Activated CD4-positive, alpha-beta memory T cell treated with anti-CD3 and anti-CD28 coated beads, Interleukin-2, amount 10 ng/mL, durations not matched to agents 7 days and 5 days (primary cell): ENCODE results near the gene ZIC4. TPM values are rescaled to one million over a fixed set of nuclear protein-coding genes. Genes with fewer than 3 reads are reported as not detected.
A peak's percentile ranks its signal among the peaks of the same experiment; 100 is the strongest.

Source experiments
- CTCF ChIA-PET: fragments of 350-600 bp; sonication (Branson Sonifier 250); formaldehyde crosslinking; loops from one replicate; lab custom pipeline; 2021; ENCODE audit warnings: antibody characterized with exemption, inconsistent platforms; lab: Charles Lee
- POLR2A ChIA-PET: fragments of 350-600 bp; sonication (Branson Sonifier 250); formaldehyde crosslinking; loops from one replicate; lab custom pipeline; 2021; ENCODE audit warnings: antibody characterized with exemption; lab: Charles Lee
- DNase-seq: peaks from one replicate; pipeline ENCODE4 v3.0.0-alpha.2; 2020
- H3K27ac Mint-ChIP-seq: one replicate; pipeline ENCODE4 v1.8.0; 2021; ENCODE audit warnings: mild to moderate bottlenecking, mixed read lengths
- H3K27me3 Mint-ChIP-seq: one replicate; pipeline ENCODE4 v1.8.0; 2021; ENCODE audit warnings: mixed read lengths
- H3K36me3 Mint-ChIP-seq: one replicate; pipeline ENCODE4 v1.8.0; 2021; ENCODE audit warnings: low read depth, mixed read lengths
- H3K4me1 Mint-ChIP-seq: one replicate; pipeline ENCODE4 v1.8.0; 2021; ENCODE audit warnings: mixed read lengths
- H3K4me3 Mint-ChIP-seq: one replicate; pipeline ENCODE4 v1.8.0; 2021; ENCODE audit warnings: mild to moderate bottlenecking, mixed read lengths
- H3K9me3 Mint-ChIP-seq: one replicate; pipeline ENCODE4 v1.8.0; 2021; ENCODE audit warnings: mixed read lengths
- total RNA-seq, 2 experiments: library from RNA; stranded (reverse); gene quantifications; one replicate each; pipeline ENCODE4 v1.2.3, GENCODE V29; 2021

The ZIC4 gene
- total RNA-seq, 2 experiments from 2014 or later = not detected

DNA sequence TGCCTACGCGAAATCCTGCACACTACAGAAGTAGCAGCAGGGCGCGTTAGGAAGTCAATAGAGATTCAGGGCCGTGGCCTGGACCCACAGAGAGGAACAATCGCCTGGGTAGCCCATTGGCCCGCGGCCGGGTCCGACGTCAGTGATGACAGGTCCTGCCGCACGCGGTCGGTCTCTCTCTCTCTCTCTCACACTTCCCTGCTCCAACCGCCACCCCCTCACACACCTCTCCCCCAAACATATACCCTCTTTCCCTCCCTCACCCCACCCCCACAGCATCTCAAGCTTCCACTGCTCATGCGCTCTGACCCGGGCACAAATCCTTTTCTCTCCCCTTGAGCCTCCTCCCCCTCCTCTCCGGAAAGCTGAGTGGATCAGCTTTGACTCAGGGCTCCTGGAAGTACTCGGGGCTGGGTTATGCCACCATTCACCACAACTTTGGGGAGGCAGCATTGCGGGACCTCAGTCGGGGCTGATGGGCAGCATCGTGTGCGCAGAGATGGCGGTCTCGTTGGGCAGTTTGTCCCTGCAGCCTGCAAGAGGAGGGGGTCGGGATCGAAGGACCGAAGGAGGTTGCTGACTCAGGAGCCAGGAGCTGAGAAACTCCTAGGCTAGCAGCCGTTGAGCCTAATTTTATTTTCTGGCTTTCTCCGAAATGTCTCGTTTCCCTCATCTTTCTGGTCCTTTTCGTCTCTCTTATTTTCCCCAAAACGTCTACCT lies 9.0 kb downstream of the ZIC4 start:
- no peak for DNase-seq
- CTCF ChIA-PET = interaction anchor here (0.6 kb wide), 1 partner anchor 21 kb away, joined by 4 read pairs; no protein-coding TSS in a partner anchor
- no peak overlapping the region for H3K27ac Mint-ChIP-seq
- peaks cover 10% of the 10 kb centered on the region for H3K9me3 Mint-ChIP-seq
- POLR2A ChIA-PET = no interaction called here
- H3K36me3 Mint-ChIP-seq = peaks cover 8% of the 10 kb centered on the region
- no peaks in the 10 kb centered on the region for H3K4me1 Mint-ChIP-seq
- no peak overlapping the region for H3K4me3 Mint-ChIP-seq
- peaks cover 54% of the 10 kb centered on the region for H3K27me3 Mint-ChIP-seq

DNA sequence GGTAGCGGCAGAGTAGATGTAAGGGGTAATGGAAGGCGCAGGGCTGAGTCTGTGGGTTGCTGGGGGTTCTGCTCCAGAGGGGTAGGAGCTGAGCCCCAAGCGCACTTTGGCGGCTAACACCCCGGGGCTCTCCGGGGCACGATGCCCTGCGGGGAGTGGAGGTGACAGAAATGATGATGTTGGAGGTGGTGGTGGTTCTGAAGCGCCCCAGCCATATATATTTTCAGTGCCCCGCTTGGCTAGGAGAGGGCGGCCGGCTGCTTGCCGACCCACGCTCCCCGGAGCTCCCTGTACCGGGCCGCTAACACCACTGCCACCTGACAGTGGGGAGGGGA lies 9.7 kb downstream of the ZIC4 start:
- H3K36me3 Mint-ChIP-seq = peaks cover 8% of the 10 kb centered on the region
- H3K4me3 Mint-ChIP-seq = no peak overlapping the region
- peaks cover 10% of the 10 kb centered on the region for H3K9me3 Mint-ChIP-seq
- H3K4me1 Mint-ChIP-seq = no peaks in the 10 kb centered on the region
- ChIA-PET POLR2A (no interaction called here), CTCF (no interaction called here)
- H3K27me3 Mint-ChIP-seq = peaks cover 59% of the 10 kb centered on the region
- DNase-seq = no peak
- H3K27ac Mint-ChIP-seq = no peak overlapping the region

DNA sequence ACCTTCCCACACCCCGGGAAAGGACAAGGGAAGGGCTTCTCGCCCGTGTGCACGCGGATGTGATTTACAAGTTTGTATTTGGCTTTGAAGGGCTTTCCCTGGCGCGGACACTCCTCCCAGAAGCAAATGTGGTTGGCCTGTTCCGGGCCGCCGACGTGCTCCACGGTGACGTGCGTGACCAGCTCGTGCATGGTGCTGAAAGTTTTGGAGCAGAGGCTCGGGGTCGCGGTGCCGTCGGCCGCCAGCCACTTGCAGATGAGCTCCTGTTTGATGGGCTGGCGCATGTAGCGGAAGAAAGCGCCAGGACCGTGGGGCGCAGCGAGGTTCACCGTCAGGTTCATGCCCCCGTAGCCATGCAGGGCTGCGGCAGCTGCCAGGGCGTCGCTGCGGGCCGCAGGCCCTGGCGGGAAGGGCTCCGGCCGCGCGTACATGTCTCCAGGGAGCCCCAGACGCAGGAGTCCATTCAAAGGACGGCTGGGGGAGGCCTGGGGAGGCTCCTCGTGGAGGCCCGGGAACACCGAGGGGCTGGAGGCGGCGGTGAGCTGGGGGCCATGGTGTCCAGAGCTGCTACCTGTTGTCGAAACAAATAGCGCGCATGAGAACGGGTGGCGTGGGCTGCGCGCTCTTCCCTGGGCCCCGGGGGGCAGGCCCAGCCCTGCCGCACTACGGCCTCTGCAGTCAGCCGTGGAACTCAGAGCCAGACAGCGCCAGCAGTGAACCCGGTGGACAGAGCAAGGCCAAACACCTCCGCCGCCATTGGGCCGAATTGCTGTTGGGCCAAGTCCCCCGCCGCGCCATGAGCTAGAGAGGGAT lies 10.2 kb downstream of the ZIC4 start:
- POLR2A ChIA-PET = no interaction called here
- no peaks in the 10 kb centered on the region for H3K4me1 Mint-ChIP-seq
- no peak overlapping the region for H3K27ac Mint-ChIP-seq
- peaks cover 11% of the 10 kb centered on the region for H3K36me3 Mint-ChIP-seq
- H3K9me3 Mint-ChIP-seq = peaks cover 10% of the 10 kb centered on the region
- H3K4me3 Mint-ChIP-seq = no peak overlapping the region
- H3K27me3 Mint-ChIP-seq = peaks cover 64% of the 10 kb centered on the region
- CTCF ChIA-PET = no interaction called here
- no peak for DNase-seq

DNA sequence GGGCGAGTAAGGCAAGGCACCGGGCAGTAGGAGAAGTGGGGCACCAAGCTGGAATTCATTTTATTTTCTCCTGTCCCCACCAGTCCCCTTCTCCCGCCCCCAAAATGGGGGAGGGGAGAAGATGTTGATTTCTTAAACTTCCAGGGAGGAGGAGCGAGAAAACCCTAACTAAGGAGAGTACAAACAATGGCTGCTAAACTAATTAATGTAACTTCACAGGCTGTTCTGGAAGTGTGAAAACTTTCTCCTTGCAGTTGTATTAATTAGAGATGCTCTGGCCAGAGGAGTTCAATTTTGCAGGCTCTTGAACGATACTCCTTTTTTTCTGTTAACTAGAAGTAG lies 11.5 kb downstream of the ZIC4 start:
- H3K4me1 Mint-ChIP-seq = no peaks in the 10 kb centered on the region
- ChIA-PET POLR2A (no interaction called here), CTCF (no interaction called here)
- peaks cover 11% of the 10 kb centered on the region for H3K36me3 Mint-ChIP-seq
- H3K27me3 Mint-ChIP-seq = peaks cover 68% of the 10 kb centered on the region
- no peak overlapping the region for H3K4me3 Mint-ChIP-seq
- DNase-seq = no peak
- no peak overlapping the region for H3K27ac Mint-ChIP-seq
- H3K9me3 Mint-ChIP-seq = peaks cover 10% of the 10 kb centered on the region

DNA sequence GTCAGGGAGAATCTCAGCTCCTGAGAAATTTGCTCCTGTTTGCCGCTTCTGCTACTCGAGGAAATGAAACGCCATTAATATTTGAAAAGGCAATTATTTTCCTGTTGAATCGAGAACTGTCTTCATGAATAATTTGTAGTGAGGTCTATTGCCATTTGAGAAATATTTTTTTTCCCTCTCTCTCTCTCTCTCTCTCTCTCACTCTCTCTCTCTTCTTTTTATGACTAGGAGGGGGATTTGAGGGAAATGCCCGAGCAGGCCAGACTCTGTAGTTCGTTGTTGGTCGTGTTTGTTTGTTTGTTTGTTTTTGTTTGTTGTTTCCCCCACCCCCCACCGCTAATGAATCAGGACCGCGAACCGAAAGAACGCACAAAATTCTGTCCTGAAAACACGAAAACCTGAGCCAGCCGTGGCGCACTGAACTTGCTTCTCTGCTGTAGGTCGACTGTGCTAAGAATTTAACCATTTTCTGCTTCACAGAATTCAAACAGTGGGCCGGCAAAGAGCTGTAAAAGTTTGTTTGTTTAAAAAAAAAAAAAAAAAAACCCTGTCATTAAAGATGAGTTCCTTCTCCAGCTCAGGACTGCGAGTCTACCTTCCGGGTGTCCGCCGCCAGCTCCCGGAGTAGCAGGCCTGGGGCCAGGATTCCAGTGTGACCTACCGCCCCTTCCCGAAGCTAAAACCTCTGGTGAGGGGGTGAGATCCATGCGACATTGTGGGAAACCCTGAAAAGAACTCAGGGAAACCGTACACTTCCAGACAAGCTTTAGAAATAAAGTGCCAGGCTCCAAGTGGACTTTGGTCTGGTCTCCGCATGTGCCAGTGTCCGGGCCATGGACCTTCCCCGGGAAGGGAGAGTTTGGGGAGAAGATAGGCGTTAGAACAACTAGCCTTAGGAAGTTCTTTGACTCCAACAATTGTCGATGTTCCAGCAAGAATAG lies 12.1 kb downstream of the ZIC4 start:
- peak overlapping the region; percentile 59 for H3K27ac Mint-ChIP-seq
- H3K4me1 Mint-ChIP-seq = no peaks in the 10 kb centered on the region
- POLR2A ChIA-PET = no interaction called here
- CTCF ChIA-PET = no interaction called here
- H3K9me3 Mint-ChIP-seq = peaks cover 10% of the 10 kb centered on the region
- H3K36me3 Mint-ChIP-seq = peaks cover 11% of the 10 kb centered on the region
- peaks cover 73% of the 10 kb centered on the region for H3K27me3 Mint-ChIP-seq
- no peak for DNase-seq
- H3K4me3 Mint-ChIP-seq = no peak overlapping the region

DNA sequence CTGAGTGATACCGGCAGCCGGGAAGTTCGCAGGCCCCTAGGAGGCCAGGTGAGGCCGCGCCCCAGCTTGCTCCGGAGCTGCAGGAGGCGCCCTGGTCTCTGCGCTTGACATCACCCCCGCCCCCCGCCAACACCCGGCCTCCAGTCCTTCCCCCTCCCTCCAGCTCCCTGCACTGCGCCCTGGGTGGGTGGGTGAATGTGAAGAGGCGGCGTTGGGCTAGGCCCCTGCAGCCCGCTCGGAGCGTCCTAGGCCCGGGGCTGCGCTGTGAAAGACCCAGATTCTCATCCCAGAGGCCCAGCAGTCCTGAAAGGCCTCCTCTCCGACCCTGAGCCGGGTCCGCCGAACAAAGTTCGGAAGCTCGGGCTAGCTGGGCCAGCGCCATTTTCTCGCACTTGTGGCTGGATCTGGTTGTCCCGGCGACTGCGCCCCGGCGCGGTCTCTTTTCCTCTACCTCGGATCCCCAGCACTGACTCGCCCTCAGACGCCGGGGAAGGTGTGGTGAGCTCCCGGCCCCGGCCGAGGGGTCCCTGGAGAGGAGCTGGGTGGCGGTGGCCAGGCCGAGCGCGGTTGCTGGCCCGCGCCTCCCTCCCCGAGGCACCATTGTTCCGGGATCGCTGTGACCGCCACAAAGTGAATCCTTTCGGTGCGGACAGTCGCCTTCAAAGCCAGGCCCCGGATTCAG lies 12.9 kb downstream of the ZIC4 start:
- H3K4me1 Mint-ChIP-seq = no peaks in the 10 kb centered on the region
- no peak overlapping the region for H3K4me3 Mint-ChIP-seq
- ChIA-PET POLR2A (no interaction called here), CTCF (no interaction called here)
- H3K27ac Mint-ChIP-seq = no peak overlapping the region
- H3K36me3 Mint-ChIP-seq = peaks cover 11% of the 10 kb centered on the region
- no peak for DNase-seq
- peaks cover 10% of the 10 kb centered on the region for H3K9me3 Mint-ChIP-seq
- peaks cover 76% of the 10 kb centered on the region for H3K27me3 Mint-ChIP-seq

DNA sequence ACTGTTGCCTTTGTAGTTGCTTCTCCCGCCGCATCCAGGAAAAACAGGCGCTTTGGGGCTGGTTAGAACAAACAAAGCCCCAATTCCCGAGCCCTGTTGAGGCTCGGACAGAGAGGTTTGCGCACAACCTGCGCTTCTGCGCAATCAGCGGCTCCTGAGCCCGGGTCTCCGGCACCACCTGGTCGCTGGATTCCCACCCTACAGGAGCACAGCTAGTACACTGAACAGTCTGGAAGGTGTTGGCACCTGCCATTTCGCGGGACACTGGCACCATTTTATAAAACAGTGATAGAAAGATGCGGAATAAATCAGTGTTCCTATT lies 13.8 kb downstream of the ZIC4 start:
- H3K9me3 Mint-ChIP-seq = peaks cover 6% of the 10 kb centered on the region
- POLR2A ChIA-PET = no interaction called here
- no peak for DNase-seq
- peaks cover 11% of the 10 kb centered on the region for H3K36me3 Mint-ChIP-seq
- H3K27ac Mint-ChIP-seq = no peak overlapping the region
- CTCF ChIA-PET = no interaction called here
- no peak overlapping the region for H3K4me3 Mint-ChIP-seq
- peaks cover 76% of the 10 kb centered on the region for H3K27me3 Mint-ChIP-seq
- H3K4me1 Mint-ChIP-seq = no peaks in the 10 kb centered on the region

DNA sequence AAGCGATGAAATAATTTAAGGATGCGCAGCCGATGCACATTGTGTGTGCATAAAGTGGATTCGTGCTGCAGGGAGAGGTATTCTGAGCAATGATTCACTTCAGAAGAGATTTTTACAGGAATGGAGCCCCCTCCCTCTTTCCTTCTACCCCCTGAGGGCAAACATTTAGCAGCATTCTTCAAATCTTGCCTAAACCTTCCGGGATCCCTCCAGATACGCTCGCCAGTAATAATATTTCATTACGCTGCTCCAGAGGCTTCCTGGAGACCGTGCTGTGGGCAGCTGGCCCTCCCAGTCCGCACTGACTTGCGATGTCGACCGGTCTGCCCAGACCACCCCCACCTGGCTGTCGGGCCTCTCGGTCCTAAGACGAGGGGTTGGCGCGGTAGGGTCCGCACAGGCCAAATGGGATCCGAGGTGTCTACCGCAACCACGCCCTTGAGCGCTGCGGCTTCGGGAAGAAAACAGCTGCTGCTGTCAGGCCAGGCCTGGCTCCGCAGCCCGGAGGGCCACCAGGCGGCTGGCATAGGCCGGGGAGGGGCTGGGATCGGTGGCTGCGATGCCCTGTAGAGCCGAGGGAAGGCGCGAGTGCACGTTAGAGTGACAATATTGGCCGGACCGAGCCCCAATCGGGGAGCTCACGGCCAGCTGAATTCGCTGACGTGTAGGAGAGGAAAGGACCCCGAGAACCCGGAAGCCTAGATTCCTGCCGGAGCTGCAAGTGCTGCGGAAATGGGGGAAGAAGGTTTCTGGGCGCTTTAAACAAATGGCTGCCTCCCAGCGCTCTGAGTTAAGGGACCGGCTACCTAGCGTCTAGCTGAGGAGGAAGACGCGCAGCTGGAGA lies 14.3 kb downstream of the ZIC4 start:
- no peak for DNase-seq
- POLR2A ChIA-PET = no interaction called here
- H3K27me3 Mint-ChIP-seq = peaks cover 76% of the 10 kb centered on the region
- CTCF ChIA-PET = no interaction called here
- H3K4me1 Mint-ChIP-seq = no peaks in the 10 kb centered on the region
- peaks cover 4% of the 10 kb centered on the region for H3K9me3 Mint-ChIP-seq
- H3K4me3 Mint-ChIP-seq = no peak overlapping the region
- H3K36me3 Mint-ChIP-seq = peaks cover 11% of the 10 kb centered on the region
- H3K27ac Mint-ChIP-seq = no peak overlapping the region

DNA sequence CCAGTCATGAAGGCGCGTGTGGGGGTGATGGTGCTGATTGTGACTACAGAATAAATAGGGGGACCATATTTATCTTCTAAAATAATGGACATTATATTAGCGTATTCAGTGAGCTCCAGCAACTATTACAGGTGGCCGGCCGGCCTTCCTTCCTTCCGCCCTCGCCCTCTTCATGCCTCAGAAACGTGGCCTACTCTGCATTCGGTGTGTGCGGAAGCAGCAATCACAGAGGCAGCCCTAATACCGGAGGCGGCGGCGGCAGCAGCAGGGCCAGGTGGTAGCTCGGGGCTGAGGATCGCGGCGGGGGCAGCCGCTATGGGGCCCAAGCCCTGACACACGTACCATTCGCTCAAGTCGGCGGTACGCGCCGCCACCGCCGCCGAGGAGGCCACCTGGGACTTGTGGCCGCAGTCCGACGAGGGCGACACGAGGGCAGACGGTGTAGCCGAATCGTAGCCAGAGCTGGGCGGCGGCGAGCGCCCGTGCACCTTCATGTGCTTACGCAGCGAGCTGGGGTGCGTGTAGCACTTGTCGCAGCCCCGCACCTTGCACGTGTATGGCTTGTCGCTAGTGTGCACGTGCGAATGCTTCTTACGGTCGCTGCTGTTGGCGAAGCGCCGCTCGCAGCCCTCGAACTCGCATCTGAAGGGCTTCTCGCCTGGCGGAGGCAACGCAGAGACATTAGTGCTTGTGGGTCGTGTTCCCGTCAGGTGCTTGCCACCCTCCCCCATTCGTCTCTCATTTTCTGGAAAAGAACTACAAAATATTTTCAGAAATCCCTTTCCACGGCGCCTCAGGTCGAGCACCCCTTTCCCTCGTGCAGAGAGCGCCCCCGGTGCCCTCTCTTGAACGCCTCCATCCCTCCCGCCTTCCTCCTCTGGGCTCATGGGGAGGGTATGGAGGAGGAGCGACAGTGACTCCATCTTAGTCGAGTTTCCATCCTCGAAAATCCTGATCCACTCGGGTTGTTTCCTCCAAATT lies 15.5 kb downstream of the ZIC4 start:
- CTCF ChIA-PET = no interaction called here
- peaks cover 80% of the 10 kb centered on the region for H3K27me3 Mint-ChIP-seq
- POLR2A ChIA-PET = no interaction called here
- no peak overlapping the region for H3K4me3 Mint-ChIP-seq
- H3K9me3 Mint-ChIP-seq = peaks cover 2% of the 10 kb centered on the region
- no peaks in the 10 kb centered on the region for H3K4me1 Mint-ChIP-seq
- no peak overlapping the region for H3K27ac Mint-ChIP-seq
- no peak for DNase-seq
- peaks cover 11% of the 10 kb centered on the region for H3K36me3 Mint-ChIP-seq

DNA sequence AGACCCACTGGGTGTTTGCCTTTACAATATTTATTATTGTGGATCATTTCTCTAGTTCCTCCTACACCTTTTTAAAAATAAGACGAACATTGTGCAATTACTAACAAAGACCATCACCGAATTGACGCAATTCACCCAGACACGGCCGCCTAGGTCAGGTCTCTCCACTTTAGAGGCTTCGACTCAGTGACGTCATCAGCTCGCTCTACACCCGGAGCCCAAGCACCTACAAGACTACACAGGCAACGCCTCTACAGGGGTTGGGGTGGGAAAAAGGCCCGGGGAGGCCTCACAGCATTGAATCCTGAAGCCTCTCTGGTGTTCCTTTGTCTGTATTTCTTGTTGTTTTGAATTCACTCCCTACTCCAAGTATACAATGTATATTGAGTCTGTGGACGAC lies 16.6 kb downstream of the ZIC4 start:
- Mint-ChIP-seq H3K27ac (no peak overlapping the region), H3K9me3 (peaks cover 2% of the 10 kb centered on the region), H3K36me3 (peaks cover 10% of the 10 kb centered on the region), H3K4me1 (no peaks in the 10 kb centered on the region), H3K27me3 (peaks cover 79% of the 10 kb centered on the region), H3K4me3 (no peak overlapping the region)
- CTCF ChIA-PET = no interaction called here
- no peak for DNase-seq
- POLR2A ChIA-PET = no interaction called here

DNA sequence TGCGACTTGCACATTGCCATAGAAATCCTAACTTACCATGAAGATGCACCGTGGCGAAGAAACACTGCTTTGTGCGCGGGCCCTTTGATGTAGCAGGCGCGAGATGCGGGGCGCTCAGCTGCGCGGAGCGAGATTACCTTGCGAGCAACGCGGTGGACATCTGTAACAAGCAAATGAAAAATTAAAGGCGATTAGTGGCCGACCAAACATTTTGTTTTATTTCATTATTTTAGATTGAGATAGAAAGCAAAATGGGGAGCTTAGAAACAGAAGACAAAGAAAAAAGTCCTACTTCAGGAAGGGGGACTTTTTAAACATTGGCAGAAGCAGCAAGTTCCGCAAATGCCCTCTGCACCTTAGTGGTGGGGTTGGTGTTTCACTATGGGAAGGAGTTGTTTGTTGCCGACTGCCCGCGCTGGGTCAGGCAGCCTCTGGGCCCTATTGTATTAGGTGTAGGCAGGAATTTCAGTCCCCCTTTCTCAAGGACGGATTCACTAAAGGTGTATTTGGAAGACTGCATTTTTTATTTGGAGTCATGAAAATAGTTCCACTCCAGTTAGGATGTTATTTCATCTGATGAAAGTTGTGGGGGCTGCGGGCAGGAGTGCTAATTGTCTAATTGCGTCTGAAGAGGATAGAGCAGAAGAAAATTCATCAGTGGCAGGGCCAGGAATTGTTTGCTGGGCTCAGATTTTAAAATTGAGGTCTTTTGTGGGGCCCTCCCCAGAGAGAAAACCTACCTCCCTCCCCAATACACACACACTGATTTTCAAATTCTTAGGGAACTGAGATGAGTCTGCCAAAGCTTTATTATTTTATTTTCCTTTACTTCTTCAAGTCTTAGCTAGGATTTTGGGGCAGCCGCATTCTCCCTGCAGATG lies 17.4 kb downstream of the ZIC4 start:
- CTCF ChIA-PET = no interaction called here
- Mint-ChIP-seq H3K27me3 (peaks cover 77% of the 10 kb centered on the region), H3K27ac (no peak overlapping the region), H3K36me3 (peaks cover 4% of the 10 kb centered on the region), H3K4me3 (no peak overlapping the region), H3K9me3 (peaks cover under 1% of the 10 kb centered on the region), H3K4me1 (no peaks in the 10 kb centered on the region)
- no peak for DNase-seq
- POLR2A ChIA-PET = no interaction called here
